VCaP (cell line): ENCODE measurements around the gene TK1.

ENCODE experiments used
- H3K27ac ChIP-seq: fragments of 450-650 bp; 2 replicates; pipeline ENCODE4 v1.5.1; 2017
- TF ChIP-seq, protein P1 (sequence below): fragments of 450-650 bp; conservative IDR thresholded peaks from 2 replicates; pipeline ENCODE4 v1.5.1; 2017; ENCODE audit warnings: mild to moderate bottlenecking, moderate library complexity

TK1 gene

GRCh38 chr17:78128551-78129350 is 58.1 kb downstream of the TK1 start, which contains the start of gene TMC6:
TSS of gene TMC6 (minus strand) at chr17:78128755. CDS start at chr17:78126832, 1,923 bp downstream.
- H3K27ac ChIP-seq = peak within 1 kb of the TSS; percentile 93
- TF ChIP-seq, protein P1, sequence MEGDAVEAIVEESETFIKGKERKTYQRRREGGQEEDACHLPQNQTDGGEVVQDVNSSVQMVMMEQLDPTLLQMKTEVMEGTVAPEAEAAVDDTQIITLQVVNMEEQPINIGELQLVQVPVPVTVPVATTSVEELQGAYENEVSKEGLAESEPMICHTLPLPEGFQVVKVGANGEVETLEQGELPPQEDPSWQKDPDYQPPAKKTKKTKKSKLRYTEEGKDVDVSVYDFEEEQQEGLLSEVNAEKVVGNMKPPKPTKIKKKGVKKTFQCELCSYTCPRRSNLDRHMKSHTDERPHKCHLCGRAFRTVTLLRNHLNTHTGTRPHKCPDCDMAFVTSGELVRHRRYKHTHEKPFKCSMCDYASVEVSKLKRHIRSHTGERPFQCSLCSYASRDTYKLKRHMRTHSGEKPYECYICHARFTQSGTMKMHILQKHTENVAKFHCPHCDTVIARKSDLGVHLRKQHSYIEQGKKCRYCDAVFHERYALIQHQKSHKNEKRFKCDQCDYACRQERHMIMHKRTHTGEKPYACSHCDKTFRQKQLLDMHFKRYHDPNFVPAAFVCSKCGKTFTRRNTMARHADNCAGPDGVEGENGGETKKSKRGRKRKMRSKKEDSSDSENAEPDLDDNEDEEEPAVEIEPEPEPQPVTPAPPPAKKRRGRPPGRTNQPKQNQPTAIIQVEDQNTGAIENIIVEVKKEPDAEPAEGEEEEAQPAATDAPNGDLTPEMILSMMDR = no peak

DNA sequence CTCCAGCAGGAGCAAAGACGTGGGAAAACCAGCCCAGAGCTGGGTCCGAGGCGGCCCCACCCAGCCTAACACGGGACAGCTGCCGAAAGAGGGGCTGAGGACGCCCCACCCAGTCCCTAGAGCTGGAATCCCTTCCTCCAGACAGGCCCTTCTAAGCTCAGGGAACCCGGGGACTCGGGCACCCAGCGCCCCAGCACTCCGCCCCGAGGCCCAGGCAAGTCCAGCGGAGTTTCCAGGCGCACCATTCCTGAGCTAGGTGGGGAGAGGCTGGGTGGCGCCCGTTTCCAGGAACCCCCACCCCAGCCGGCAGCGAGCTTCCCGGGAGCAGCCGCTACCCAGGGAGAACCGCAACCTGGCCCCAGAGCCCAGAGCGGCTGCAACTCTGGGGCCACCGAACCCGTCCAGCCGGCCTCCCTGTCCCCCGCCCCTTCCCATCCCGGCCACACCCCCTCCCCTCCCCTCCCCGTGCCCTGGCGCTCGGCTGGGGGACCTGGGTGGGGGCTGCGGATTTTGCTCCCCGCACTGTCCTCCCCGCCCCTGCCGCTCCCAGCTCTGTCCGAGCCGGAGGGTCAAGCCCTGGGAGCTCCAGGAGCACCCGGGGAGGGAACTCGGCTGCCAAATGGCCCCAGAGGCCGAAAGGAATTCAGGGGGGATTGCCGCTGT is 58.8 kb downstream of the TK1 start:
- peak overlapping the region; percentile 93 for H3K27ac ChIP-seq
- TF ChIP-seq, protein P1 = no peak

DNA sequence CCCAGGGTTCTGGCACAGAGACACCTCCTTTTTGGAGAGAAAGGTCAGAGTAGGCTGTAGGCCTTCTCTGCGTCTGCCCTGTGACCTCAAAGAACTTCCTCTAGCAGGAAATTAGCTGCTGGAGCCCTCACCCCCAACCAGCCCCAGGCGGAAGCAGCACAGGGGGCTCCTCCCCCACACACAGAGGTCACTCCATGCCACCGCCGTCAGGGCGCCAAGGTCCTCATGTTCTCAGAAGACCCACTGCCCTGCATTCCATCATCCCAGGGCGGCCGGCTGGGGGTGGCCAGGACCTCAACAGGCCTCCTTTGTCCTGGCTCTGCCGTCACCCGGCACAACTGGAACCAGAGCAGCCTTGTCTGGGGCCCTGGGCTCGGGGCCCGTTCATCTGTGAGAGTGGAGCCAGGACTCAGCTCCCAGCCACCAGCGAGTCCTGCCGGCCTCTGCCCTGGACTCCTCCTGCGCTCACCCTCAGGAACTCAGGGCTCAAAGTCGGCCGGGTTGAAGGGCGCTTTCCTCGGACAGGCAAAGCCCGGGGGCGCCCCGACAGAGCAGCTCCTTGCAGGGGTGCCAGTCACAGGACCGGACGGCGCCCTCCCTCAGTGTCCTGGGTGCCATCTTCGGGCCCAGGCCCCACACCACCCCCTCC is 59.5 kb downstream of the TK1 start:
- peak overlapping the region; percentile 93 for H3K27ac ChIP-seq

DNA sequence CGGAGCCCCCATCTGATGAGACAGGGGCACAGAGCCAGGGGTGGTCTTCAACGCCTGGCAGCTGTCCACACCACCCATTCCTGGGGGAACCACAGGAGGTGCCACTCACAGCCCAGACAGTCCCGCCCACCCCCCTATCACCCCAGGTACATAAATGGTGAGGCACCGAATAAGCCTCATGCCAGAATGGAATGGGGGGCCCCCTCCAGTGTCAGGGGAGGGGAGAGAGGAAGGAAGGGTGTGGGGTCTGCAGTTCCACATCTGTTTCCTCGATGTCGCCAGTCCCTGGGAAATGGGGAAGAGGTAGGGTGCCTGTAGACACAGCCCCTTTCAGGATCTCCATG is 60.0 kb downstream of the TK1 start:
- TF ChIP-seq, protein P1 = no peak
- peak overlapping the region; percentile 93 for H3K27ac ChIP-seq

More for the DNA sequence above, 59.5 kb downstream of the TK1 start:
- TF ChIP-seq, protein P1 = no peak

DNA sequence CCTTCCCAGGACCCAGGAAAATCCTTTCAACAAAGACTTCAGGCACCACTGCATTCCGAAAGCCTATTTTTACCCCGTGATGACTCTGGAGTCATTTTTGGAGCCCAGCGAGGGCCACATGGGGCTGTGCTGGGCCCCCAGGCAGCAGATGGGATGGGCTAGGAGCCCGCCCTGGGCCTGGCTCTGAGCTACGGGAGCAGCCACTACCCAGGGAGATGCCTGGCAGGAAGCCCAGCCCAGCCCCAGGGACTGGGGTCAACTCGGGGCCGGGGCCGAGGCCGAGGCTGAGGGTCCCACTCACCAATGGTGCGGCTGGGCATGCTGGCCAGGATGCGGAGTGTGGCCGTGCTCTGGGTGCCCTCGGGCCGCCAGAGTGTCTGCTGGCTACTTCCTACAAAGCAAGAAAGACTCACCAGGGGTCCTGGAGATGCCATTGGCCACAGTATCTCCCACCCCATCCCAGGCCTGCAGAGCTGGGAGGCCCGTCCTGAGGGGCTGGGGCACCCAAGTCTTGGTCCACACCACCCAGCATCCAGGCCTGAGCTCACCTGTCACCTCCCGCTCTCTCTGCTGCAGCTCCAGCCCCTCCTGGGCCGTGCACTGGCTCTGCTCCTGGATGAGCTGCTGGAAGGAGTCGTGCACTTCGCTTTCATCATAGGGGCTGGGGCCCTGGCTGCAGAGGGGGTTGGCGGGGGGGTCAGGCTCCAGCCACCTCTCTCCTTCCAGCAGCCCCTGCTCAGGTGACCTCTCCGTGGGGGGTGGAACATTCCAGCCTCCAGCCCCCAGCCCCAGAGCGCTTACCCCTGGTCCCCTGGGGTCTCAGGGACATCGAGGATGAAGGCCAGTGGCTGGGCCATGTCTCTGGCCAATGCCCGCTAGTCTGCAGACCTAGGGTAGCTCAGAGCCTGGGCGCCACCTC is 60.6 kb downstream of the TK1 start:
- peak overlapping the region; percentile 93; the same call in 1 of the 2 replicates for H3K27ac ChIP-seq
- TF ChIP-seq, protein P1 = no peak

DNA sequence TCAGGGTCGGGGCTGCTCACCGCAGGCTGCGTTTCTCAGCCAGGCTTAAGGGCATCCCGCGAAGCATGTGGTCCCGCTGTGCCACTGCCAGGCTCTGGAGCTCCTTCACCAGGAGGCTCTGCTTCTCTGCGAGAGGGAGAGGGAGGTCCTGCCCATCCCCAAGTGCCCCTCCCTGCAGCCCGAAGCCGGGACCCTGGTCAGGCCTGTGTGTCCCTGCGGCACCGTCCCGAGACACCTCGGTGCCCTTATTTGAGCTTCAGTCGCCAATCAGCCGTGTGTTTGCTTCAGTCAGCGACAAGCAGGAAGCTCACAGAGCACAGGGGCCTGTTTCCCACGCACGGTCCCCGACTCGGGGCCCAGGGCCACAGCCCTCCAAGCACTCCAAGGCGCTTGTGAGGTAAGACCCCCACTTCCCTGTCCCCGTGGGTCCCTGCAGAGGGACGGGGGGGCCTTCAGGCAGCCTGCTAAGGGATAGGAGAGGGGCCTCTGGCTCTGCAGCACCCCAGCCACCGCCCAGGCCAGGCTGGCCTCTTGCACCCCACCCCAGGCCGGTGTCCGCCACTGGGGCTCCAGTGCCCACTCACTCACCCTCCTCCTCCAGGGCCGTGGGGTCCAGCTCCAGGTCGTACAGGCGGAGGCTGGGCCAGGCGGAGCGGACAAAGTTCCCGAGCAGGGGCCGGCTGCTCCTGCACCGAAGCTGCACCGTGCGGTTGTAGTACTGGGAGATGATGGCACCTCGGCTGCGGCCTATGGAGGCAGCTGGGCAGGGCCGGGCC is 61.5 kb downstream of the TK1 start:
- peak overlapping the region; percentile 93; the same call in 1 of the 2 replicates for H3K27ac ChIP-seq
- TF ChIP-seq, protein P1 = no peak
